Globus pallidus (tissue), 1 donor: Measurements from ENCODE around the gene PZP.
"Not testable (repeated sequence)": the region's sequence is repeated elsewhere in the genome, so short reads cannot be mapped to it uniquely, and the experiment has no call there.

Experiments
- DNase-seq: peaks from one replicate; pipeline ENCODE4 v3.0.0-alpha.2; 2015; ENCODE audit warnings: low spot score

The PZP gene

GRCh38 chr12:9184276-9184675, 23.9 kb downstream of the PZP start:
- no peak for DNase-seq

GRCh38 chr12:9180810-9181209, 27.4 kb downstream of the PZP start:
- no peak for DNase-seq

- DNase-seq, result no peak
Observed at GRCh38 chr12:9179781-9180180, 28.4 kb downstream of the PZP start.

GRCh38 chr12:9169979-9170634, 38.1 kb downstream of the PZP start:
- DNase-seq, result no peak

- not testable (repeated sequence) for DNase-seq
Observed at GRCh38 chr12:9167345-9167744, 40.9 kb downstream of the PZP start.

- DNase-seq, result no peak
Observed at GRCh38 chr12:9163392-9163791, 44.8 kb downstream of the PZP start.

GRCh38 chr12:9156119-9156518, 52.1 kb downstream of the PZP start:
- DNase-seq, result no peak

- DNase-seq, result no peak
Observed at GRCh38 chr12:9149372-9149771, 58.8 kb downstream of the PZP start.

GRCh38 chr12:9148926-9149325, 59.3 kb downstream of the PZP start:
- DNase-seq, result no peak

GRCh38 chr12:9147461-9147860, 60.7 kb downstream of the PZP start:
- no peak for DNase-seq

- DNase-seq, result no peak
Observed at GRCh38 chr12:9144730-9145106, 63.5 kb downstream of the PZP start.

GRCh38 chr12:9143929-9144729, 64.1 kb downstream of the PZP start:
- no peak for DNase-seq

- no peak for DNase-seq
Observed at GRCh38 chr12:9143137-9143536, 65.1 kb downstream of the PZP start.

GRCh38 chr12:9139588-9140290, 68.5 kb downstream of the PZP start:
- not testable (repeated sequence) for DNase-seq

GRCh38 chr12:9135903-9136310, 72.3 kb downstream of the PZP start:
- no peak for DNase-seq

GRCh38 chr12:9134981-9135628, 73.1 kb downstream of the PZP start:
- DNase-seq, result no peak

GRCh38 chr12:9133216-9133916, 74.8 kb downstream of the PZP start:
- no peak for DNase-seq

- no peak for DNase-seq
Observed at GRCh38 chr12:9132008-9132535, 76.1 kb downstream of the PZP start.

GRCh38 chr12:9130244-9130643, 78.0 kb downstream of the PZP start:
- no peak for DNase-seq

GRCh38 chr12:9127936-9128663, 80.1 kb downstream of the PZP start:
- no peak for DNase-seq

- no peak for DNase-seq
Observed at GRCh38 chr12:9127484-9127883, 80.7 kb downstream of the PZP start.
